MV-4-11 (cell line): ENCODE measurements around the gene PTCD2.
"Not testable (repeated sequence)": the region's sequence is repeated elsewhere in the genome, so short reads cannot be mapped to it uniquely, and the experiment has no call there.

Experiments used
- DNase-seq: peaks from one replicate; lab custom pipeline; 2025; lab: John Stamatoyannopoulos, UW

The PTCD2 gene

DNA sequence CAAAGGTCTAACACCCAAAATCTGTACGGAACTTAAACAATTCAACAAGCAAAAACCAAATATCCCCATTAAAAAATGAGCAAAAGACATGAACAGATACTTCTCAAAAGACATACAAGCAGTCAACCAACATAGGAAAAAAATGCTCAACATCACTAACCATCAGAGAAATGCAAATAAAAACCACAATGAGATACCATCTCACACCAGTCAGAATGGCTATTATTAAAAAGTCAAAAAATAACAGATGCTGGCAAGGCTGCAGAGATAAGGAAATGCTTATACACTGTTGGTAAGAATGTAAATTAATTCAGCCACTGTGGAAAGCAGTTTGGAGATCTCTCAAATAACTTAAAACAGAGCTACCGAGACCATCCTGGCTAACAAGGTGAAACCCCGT, 22.0 kb upstream of the PTCD2 start:
- DNase-seq, result not testable (repeated sequence)

GRCh38 chr5:72298711-72299110, 21.5 kb upstream of the PTCD2 start:
- no peak for DNase-seq

- no peak for DNase-seq
Measured at GRCh38 chr5:72300590-72301339, 19.4 kb upstream of the PTCD2 start.

- no peak for DNase-seq
Measured at GRCh38 chr5:72301557-72301956, 18.6 kb upstream of the PTCD2 start.

DNA sequence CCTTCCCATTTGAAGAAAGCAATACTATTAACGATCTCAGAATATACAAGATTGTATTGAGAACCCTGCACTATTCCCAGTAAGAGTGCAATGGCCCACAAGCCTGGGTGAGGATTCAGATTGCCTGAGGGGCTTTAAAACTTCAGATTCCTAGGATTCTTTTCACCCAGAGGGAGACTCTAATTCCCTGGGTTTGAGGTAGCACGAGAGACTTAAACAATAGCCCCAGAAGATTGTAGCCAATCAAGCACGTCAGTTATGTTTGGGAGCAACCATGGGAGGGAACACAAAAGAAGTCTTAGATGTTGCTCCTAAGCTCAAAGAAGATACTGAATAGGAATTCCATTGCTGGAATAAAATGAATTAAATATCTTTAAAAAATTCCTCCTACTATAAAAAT, 18.0 kb upstream of the PTCD2 start:
- DNase-seq, result no peak

DNA sequence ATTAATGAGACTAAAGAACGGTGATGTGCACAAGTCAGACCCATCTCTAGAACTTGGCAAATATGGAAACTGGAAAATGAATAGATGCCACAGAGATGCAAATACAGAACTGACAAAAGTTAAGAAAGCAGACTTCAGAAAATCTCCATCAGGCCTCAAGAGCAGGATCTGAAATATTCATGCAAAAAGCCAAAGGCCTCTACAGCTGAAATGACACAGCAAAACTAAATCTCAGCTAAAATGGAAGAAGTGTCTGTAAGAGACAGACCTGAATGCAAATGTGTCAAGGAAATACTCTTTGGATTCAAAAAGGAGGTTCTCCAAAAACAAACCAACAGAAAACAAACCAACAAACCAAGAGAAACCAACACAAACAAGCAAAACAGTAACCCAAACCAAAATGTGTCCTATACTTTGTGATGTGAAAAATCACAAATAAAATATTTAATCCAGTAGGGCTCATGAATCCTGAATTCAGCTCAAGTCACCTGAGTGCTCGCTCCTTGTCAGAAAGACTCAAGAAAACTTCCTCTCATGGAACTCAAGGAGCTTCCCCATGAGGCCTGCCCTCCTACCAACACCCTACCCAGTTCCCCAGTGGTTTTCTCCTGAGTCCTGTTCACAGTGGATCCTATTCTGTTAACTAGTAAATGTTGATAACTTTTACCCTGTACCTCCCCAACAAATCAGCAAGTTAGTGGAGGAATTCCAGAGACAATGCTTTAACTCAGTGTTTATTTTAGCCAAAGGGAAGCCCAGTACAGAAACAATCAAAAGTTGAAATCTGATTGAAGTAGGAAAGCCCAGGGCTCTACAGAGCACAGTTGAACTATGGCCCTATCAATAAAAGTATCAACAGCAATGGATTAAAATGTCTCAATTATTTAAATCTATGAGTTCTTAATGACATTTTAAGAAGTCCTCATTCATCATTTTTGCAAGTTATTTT, 14.7 kb upstream of the PTCD2 start:
- DNase-seq, result no peak

DNA sequence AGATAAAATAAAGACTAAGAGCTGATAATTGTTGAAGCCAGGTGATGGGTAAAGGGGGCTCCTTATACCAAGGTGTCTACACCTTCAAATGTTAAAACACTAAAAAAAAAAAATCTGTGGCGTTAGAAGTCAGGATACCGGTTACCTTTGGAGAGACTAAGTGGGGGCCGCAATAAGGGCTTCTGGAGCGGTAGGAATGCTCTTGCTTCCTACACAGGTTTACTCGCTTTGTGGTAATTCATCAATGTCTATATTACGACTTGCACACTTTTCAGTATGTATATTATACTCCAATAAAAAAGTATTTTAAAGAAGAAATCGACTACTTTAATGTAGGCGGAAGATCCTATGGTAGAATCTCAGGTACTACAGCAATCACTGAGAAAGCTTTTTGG, 12.6 kb upstream of the PTCD2 start:
- DNase-seq, result no peak

DNA sequence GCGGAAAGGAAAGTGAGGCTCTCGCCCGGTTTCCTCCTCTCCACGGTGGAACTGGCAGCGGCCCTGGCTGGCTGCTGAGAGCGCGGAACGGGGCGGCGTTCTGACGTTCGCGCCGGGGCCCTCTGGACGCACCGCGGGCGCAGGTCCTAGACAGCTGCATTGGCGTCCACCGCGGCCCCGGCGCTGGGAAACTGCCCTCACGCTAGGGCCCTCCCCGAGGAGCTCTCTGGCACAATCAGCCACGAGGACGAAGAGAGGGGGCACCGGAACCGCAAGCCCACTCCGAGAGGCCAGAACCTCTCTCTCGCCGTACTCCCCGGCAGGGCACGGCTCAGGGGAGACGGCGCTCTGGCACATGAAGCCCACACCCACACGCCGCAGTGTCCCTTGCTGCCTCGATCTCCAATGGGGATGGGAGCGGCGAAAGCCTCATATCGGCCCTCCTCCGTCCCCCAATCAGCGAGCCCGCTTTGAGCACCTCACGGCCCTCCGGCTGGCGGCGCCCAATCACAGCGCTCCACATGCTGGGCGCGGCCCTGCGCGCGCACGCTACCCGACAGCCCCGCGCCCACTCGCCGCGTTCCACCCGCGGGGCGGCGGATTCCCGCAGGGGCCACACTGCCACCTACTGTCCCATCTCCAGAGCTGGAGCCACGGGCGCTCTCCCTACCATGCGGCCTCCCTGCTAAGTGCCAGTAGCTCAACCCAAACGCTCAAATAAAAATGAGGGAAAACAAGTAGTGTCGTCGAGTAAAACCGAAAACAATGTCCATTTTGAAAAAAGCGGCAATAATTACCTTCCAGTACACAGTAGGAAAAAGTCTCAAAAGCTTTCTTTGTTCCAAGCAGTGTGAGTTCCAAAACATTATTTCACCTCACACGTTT, 12.0 kb upstream of the PTCD2 start:
- DNase-seq, result peak; percentile 96

DNA sequence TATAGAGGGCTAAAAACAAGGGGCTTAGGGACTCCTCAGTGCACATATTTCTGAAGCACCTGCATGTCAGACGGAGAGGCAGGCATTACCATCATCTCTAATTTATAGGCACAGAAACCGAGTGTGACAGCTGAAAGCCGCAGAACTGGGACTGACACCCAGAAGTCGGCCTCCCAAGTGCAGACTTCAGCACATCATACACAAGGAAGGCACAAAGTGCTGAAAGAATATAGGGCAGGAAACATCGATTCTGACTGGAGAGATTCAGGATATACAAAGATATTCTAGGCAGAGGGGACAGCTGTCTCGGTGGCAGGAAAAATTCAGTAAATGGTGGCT, 11.4 kb upstream of the PTCD2 start:
- DNase-seq, result no peak

GRCh38 chr5:72313141-72313540, 7.0 kb upstream of the PTCD2 start:
- no peak for DNase-seq

DNA sequence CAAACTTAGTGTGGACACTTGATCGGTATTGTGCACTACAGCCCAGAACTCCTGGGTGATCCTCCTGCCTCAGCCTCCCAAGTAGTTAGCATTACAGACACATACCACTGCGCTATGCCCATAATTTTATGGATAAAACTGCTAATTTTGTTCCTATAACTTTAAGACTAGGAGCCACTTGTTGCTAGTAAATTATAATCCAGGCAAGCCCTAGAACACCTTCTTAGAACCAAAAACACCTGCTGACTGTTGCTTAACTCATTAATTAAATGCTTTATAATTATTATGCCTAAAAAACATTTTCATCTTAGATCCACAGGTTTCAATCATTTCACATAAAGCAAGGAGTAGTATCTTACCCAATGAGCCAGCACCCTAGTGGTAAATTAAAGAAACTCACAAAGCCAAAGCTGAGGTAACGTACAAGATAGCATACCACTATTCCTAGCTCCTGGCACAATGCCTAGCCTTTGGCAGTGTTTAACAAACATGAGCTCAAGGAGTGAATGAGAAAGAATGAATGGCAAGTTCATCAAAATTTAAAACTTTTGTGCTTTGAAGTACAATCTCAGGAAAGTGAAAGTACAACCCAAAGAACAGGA, 5.5 kb upstream of the PTCD2 start:
- DNase-seq, result peak; percentile 8

DNA sequence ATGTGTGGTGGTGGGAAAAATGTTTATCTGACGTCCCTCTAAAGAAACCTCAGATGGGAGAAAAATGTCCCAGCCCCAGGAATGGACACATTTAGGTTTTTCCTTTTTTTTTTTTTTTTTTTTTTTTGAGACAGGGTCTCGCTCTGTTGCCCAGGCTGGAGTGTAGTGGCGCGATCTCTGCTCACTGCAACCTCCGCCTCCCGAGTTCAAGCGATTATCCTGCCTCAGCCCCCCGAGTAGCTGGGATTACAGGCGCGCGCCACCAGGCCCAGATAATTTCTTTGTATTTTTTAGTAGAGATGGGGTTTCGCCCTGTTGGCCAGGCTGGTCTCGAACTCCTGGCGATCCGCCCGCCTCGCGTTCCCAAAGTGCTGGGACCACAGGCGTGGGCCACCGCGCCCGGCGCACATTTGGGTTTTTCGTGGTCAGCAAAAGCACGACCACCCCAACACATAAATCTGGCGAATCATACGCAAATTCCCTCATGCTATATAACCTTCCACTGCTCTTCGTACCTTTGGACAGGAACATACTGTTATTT, 668 bp upstream of the PTCD2 start:
- DNase-seq, result peak; percentile 32

DNA sequence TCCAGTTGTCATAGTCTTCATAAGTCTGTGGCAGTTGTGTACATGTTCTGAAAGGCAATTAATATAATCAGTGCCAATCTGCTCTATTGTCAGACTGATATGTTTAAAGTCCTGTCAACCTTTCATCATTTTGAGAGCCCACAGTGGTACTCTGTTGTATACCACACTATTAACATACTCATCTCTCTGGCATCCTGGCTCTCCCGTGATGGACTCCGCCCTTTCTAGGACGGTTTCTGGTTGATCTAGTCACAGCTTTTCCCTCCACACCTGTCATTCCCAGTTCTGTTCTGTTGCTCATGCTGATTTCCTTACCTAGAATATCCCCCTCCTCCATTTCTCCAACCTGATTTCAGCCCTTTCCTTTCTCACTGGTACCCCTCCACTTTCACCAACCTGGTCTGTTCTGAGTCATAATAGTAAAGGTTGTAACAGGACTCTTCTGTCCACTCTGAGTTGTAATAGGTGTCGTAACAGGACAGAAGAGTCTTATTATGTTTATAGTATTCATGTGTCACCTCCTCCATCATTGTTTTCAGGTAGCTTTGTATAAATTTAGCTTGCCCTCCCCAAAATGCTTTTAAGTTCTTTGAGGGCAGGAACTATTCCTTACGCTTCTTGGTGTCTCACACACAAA, 4.1 kb downstream of the PTCD2 start:
- DNase-seq, result no peak

DNA sequence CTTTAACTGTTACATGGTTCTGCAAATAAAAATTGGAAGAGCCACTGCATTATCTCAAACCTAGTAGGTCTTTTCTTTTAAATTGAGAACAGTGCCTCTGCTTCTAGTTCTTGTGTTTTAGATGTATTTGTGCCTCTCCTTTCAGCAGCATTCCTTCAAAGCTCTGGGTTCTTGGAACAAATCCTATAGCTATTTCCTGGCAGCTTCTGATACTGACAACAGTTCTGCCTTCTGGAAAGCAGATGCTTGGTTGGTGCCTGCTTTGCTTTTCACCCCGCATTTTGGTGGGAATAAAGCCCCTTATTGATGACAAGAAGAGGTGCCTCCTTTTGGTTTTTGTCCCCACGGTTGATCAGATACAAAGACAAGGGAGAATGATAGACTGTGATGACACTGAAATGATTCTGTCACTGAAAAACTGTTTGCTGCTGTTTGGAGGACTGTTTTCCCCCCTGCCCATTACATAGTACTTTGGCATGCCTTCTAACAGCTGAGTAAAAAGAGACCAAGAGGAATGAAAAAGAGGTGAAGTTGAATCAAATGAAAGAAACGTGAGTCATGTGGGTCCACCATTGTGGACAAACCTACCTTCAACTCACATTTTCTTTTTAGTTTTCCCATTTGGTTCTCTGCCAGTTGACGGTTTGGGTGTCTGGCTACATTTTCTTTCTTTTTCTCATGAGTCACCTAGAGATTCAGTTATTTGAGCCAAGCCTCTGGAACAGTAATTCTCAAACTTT, 5.6 kb downstream of the PTCD2 start:
- DNase-seq, result no peak

DNA sequence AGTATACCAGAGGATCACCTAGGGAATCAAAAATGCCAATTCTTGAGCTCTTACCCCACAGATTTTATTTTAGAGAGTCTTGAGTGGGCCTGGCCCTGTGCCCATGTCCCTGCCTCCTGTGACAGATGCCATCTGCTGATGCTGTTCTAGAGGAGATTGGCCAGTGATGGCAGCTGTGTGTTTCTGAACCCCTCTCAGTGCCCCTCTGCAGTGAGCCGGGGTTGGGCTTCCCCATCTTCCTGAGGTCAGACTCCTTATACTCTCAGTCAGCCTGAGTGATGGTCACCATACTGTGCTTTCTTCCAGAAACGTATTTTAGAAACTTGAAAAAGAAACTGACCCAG, 6.1 kb downstream of the PTCD2 start:
- DNase-seq, result no peak

GRCh38 chr5:72328172-72328571, 8.0 kb downstream of the PTCD2 start:
- no peak for DNase-seq

- DNase-seq, result no peak
Measured at GRCh38 chr5:72330712-72331111, 10.5 kb downstream of the PTCD2 start.

GRCh38 chr5:72337159-72337558, 17.0 kb downstream of the PTCD2 start:
- no peak for DNase-seq

DNA sequence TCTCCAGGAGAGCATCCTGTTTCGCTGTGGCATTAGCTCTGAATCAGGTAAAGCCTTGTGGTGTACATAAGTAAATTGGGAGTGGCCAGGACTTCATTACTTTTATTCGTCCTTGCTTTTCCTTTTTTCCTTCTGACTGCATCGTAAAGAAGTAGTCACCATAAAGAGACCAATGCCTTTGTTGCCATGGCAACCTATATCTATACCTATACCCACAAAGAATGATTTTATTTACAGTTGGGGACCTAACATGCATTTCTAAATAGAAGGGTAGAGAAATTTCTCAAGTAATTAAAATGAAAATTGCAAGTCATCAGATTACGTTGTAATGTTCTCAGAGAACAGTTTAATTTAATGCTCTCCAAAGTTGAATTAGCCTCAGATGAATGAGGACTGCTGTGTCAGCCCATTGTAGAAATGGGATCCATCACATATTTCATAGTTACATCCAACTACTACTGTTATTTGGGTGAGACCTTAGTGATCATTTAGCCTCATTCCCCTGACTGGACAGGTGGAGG, 18.6 kb downstream of the PTCD2 start:
- no peak for DNase-seq

- DNase-seq, result no peak
Measured at GRCh38 chr5:72346398-72346797, 26.2 kb downstream of the PTCD2 start.
